Skeletal muscle cell (primary cell): ENCODE results near the gene TUBB2A.
"Not testable (repeated sequence)": the region's sequence is repeated elsewhere in the genome, so short reads cannot be mapped to it uniquely, and the experiment has no call there.

Source experiments
- DNase-seq: peaks from one replicate; pipeline ENCODE4 v3.0.0-alpha.2; 2010; ENCODE audit warnings: low read depth
- H3K4me3 ChIP-seq: 2 replicates; pipeline ENCODE4 v1.5.1; 2011; ENCODE audit warnings: low read depth, mild to moderate bottlenecking, control low read depth, low read length, moderate library complexity

TUBB2A gene

GRCh38 chr6:3157131-3157933 lies at the start of gene TUBB2A:
TSS of gene TUBB2A (minus strand) at chr6:3157544. CDS start at chr6:3157463, 81 bp downstream.
- DNase-seq: no peak
- H3K4me3 ChIP-seq: peak within 1 kb of the TSS; percentile 78

GRCh38 chr6:3206339-3207015 lies 49.1 kb upstream of the TUBB2A start:
- DNase-seq: no peak
- no peak overlapping the region for H3K4me3 ChIP-seq

- no peak overlapping the region for H3K4me3 ChIP-seq
- peak; percentile 98 for DNase-seq
Observed at GRCh38 chr6:3205913-3206312, 48.6 kb upstream of the TUBB2A start.

GRCh38 chr6:3204921-3205320 lies 47.6 kb upstream of the TUBB2A start:
- no peak for DNase-seq
- H3K4me3 ChIP-seq: no peak overlapping the region

DNA sequence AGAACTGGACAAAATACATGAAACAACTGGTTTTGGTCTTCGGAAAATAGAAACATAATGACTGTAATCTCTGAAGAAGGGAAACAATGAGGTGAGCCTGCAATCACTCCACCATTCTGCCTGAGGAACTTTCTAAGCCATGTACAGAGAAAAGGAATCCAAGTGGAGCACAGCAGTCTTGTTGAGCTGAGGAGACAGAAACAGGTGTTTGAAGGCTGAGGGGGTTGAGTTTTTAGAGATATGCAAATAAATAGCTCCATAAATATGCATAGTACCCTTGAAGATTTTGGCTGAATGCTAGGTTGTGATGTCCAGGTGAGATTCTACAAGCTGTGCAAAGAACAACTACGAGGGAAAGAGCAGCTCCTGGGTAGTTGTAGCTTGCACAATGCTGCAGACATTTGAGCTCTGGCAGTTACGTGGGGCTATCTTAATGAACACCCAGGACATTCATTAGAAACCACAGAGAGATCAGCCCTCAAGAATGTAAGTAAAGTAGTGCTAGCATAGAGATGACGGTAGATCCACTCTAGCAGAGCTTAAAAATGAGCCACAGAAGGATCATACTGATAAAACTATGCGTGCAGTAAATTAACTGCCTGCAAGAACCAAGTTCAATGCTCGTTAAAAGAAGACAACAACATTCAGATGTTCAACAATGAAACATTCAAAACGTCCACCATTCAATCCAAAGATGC lies 45.8 kb upstream of the TUBB2A start:
- H3K4me3 ChIP-seq: no peak overlapping the region
- DNase-seq: no peak

DNA sequence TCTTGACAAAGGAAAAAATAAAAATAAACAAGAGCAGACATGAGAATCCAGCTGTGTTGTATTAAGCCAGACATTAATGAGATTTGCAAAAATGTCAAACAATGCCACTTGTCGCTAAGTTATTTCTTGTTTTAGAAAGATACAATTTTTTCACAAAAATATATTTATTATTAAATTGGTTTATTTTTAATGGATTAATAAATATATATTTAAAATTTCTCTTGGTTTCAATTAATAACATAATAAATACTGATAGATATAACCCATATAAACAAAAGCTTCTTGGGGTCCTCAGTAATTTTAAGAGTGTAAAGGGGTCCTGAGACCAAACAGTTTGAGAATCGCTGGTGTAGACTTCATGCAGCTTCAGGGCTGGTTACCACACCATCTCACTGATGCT lies 44.0 kb upstream of the TUBB2A start:
- DNase-seq: no peak
- H3K4me3 ChIP-seq: no peak overlapping the region

DNA sequence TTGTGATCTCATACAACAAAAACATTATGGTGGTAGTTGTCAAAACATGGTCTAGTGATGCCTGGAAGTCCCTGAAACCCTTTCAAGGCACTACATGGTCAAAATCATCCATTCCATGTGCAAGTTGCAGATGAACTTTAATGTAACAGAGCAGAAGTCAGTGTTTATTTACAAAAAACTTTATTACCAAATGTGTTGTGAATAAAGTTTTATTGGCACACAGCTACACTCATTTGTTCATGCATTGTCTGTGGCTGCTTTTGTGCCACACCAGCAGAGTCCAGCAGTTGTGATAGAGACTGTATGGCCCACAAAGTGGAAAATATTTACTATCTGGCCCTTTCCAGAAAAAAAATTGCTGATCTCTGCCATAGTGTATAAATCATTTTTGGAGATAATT lies 43.3 kb upstream of the TUBB2A start:
- DNase-seq: no peak

GRCh38 chr6:3199382-3199781 lies 42.0 kb upstream of the TUBB2A start:
- no peak overlapping the region for H3K4me3 ChIP-seq
- no peak for DNase-seq

More for the DNA sequence above, 43.3 kb upstream of the TUBB2A start:
- H3K4me3 ChIP-seq: no peak overlapping the region

DNA sequence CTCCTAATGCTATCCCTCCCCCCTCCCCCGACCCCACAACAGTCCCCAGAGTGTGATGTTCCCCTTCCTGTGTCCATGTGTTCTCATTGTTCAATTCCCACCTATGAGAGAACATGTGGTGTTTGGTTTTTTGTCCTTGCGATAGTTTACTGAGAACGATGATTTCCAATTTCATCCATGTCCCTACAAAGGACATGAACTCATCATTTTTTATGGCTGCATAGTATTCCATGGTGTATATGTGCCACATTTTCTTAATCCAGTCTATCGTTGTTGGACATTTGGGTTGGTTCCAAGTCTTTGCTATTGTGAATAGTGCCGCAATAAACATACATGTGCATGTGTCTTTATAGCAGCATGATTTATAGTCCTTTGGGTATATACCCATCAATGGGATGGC lies 40.4 kb upstream of the TUBB2A start:
- not testable (repeated sequence) for DNase-seq, H3K4me3 ChIP-seq

DNA sequence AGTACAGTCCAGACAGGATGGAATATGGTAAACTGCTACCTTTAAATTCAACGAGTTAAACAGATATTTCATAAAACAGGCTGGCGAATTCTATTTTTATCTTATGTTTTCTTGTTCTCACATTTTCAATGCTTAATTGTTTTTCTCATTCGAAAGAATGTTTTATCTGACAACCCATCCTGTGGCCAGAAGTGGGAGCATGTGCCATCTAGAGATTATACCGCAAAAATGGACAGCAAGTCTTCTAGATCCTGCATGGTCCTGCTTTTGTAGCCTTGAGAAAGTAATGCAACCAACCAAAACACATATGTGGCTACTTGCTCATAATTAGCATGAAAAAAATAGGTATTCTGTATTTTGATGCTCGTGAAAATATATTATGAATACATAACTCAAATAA lies 39.4 kb upstream of the TUBB2A start:
- no peak for DNase-seq
- H3K4me3 ChIP-seq: no peak overlapping the region

GRCh38 chr6:3195695-3196497 lies 38.6 kb upstream of the TUBB2A start:
- H3K4me3 ChIP-seq: no peak overlapping the region
- DNase-seq: no peak

DNA sequence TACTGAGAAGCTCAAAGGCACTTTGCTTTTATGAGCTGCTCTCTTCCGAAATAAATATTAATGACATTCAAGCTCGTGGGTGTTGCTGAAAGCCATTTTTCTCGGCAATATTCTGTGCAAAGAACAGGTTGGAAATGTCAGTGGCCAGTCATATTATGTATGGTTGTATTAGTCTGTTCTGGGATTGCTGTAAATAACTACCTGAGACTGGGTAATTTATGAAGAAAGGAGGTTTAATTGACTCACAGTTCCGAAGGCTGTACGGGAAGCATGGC lies 38.0 kb upstream of the TUBB2A start:
- no peak for DNase-seq
- H3K4me3 ChIP-seq: no peak overlapping the region

DNA sequence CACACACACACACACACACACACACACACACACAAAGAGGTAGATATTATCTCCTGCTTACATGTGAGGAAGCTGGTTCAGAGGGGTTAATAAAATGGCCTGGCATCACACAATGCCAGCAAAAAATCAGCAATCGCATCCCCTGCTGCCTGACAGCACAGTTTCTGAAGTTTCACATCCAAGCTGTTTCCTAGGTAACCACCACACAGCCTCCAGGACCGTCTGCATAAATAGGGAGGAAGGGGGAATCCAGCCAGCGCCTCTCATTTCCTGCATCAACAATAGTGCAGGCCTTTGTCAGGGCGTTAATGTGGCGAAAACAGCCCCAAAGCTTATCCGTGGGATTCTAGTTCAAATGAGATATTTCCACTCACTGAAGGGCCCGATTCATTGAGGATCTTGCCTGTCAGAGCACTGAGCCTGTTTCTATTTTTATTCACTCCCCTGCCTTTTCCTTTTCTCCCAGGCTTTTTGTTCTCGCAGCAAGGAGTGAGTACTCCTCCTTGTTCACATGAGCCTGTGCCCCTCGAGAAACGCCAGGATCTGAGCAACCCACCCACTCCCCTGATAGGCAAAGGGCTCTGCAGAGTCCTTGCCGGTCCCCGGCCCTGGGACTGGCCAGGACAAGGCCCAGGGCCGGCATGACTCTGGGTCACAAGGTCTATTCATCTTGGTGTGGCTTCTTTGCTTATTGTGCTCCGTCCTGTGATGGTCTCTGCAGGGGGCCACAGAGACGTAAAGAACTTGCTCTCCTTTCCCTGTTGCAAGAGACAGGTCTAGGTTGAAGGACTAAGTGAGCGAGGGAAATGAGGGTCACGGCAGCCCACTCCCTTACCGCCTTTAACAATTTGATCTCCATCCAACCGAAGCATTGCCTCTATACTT lies 37.4 kb upstream of the TUBB2A start:
- no peak overlapping the region for H3K4me3 ChIP-seq
- DNase-seq: no peak

DNA sequence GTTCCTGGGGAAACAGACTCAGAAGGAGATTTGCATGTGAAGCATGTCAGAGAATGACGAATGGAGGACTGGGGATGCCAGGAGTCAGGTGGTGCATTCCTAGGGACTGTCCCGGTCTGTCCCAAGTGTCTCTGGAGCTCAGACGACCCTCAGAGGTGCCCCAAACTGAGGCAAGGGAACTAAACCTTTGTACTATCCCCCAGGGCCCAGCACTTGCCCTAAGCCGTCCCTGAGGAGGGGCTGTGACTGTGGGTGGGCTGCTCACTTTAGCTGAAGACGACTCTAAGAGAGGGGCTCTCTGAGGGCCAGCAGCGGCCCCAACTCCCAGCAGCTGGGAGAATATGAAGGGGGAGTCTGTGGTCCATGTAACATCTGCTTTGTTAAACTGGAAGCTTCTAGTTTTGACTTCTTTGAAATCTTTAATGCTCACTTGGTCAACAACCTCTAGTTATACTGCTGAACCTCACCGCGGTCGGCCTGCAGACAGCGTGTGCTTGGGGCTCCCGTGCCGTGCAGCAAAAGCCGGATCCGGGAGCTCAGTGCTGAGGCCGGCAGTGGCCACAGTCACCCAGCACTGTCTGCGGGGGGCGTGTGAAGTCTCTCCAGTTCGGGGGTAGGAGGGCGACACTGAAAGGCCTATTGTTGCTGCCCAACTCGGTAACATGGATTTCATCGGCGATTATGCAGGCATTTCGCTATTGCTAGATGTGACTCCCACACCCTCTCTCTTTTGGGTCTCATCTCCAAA lies 35.9 kb upstream of the TUBB2A start:
- no peak overlapping the region for H3K4me3 ChIP-seq
- DNase-seq: no peak

- no peak overlapping the region for H3K4me3 ChIP-seq
- DNase-seq: no peak
Observed at GRCh38 chr6:3190779-3191178, 33.4 kb upstream of the TUBB2A start.

- no peak for DNase-seq
- no peak overlapping the region for H3K4me3 ChIP-seq
Observed at GRCh38 chr6:3190056-3190455, 32.7 kb upstream of the TUBB2A start.

- not testable (repeated sequence) for DNase-seq, H3K4me3 ChIP-seq
Observed at GRCh38 chr6:3189192-3189591, 31.8 kb upstream of the TUBB2A start.

DNA sequence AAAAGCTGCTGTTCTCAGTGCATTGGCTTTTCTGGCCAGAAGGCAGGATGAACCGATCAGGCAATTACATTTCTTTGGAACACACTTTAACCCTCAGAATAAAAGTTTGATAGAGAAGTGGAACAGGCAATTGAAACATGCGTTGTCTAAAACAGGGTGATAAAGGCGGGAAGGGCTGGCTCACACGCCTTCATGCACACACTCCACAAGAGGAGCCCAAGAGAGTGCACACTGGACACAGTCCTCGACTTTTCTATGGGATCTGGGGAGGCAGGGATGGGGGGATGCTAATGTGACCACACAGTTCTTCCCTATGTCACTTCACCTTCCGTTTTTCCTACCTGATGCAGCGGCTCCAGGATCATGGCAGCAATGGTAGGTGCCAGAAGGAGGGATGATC lies 30.9 kb upstream of the TUBB2A start:
- no peak for DNase-seq
- H3K4me3 ChIP-seq: no peak overlapping the region
